ENCODE results near the gene COL13A1.
A peak's percentile ranks its signal among the peaks of the same experiment; 100 is the strongest.

Gene COL13A1

GRCh38 chr10:69801434-69802315, at the start of gene COL13A1:
Gene COL13A1 (plus strand): TSS chr10:69801906. CDS start chr10:69802424, 518 bp downstream.
- DNase-seq, result no peak

- no peak for DNase-seq
Observed at GRCh38 chr10:69752479-69752878, 49.2 kb upstream of the COL13A1 start.

GRCh38 chr10:69756279-69756678, 45.4 kb upstream of the COL13A1 start:
- DNase-seq, result no peak

GRCh38 chr10:69757206-69757552, 44.5 kb upstream of the COL13A1 start:
- DNase-seq, result no peak

GRCh38 chr10:69757553-69758309, 44.0 kb upstream of the COL13A1 start:
- DNase-seq, result peak; percentile 51

GRCh38 chr10:69758310-69758728, 43.4 kb upstream of the COL13A1 start:
- DNase-seq, result no peak

GRCh38 chr10:69759641-69760040, 42.1 kb upstream of the COL13A1 start:
- DNase-seq, result no peak

- no peak for DNase-seq
Observed at GRCh38 chr10:69760072-69760471, 41.6 kb upstream of the COL13A1 start.

- no peak for DNase-seq
Observed at GRCh38 chr10:69761320-69761719, 40.4 kb upstream of the COL13A1 start.

- no peak for DNase-seq
Observed at GRCh38 chr10:69766161-69766910, 35.4 kb upstream of the COL13A1 start.

GRCh38 chr10:69767793-69768192, 33.9 kb upstream of the COL13A1 start:
- no peak for DNase-seq

GRCh38 chr10:69768386-69768785, 33.3 kb upstream of the COL13A1 start:
- DNase-seq, result no peak

- DNase-seq, result no peak
Observed at GRCh38 chr10:69769395-69769992, 32.2 kb upstream of the COL13A1 start.

- no peak for DNase-seq
Observed at GRCh38 chr10:69772933-69773704, 28.6 kb upstream of the COL13A1 start.

- DNase-seq, result no peak
Observed at GRCh38 chr10:69774596-69774995, 27.1 kb upstream of the COL13A1 start.

- peak; percentile 58 for DNase-seq
Observed at GRCh38 chr10:69780077-69780476, 21.6 kb upstream of the COL13A1 start.

GRCh38 chr10:69781576-69781975, 20.1 kb upstream of the COL13A1 start:
- no peak for DNase-seq

GRCh38 chr10:69783515-69783914, 18.2 kb upstream of the COL13A1 start:
- no peak for DNase-seq

- no peak for DNase-seq
Observed at GRCh38 chr10:69786791-69787190, 14.9 kb upstream of the COL13A1 start.

- no peak for DNase-seq
Observed at GRCh38 chr10:69787681-69788080, 14.0 kb upstream of the COL13A1 start.

- DNase-seq, result no peak
Observed at GRCh38 chr10:69789164-69789576, 12.5 kb upstream of the COL13A1 start.

- no peak for DNase-seq
Observed at GRCh38 chr10:69791812-69792211, 9.9 kb upstream of the COL13A1 start.
